GOT3 (cell line): ENCODE data around the gene KIF1A.
"Not testable (repeated sequence)": the region's sequence is repeated elsewhere in the genome, so short reads cannot be mapped to it uniquely, and the experiment has no call there.

Source experiments
- DNase-seq: peaks from one replicate; lab custom pipeline; 2025; ENCODE audit warnings: mixed read lengths; lab: John Stamatoyannopoulos, UW

Gene KIF1A

DNA sequence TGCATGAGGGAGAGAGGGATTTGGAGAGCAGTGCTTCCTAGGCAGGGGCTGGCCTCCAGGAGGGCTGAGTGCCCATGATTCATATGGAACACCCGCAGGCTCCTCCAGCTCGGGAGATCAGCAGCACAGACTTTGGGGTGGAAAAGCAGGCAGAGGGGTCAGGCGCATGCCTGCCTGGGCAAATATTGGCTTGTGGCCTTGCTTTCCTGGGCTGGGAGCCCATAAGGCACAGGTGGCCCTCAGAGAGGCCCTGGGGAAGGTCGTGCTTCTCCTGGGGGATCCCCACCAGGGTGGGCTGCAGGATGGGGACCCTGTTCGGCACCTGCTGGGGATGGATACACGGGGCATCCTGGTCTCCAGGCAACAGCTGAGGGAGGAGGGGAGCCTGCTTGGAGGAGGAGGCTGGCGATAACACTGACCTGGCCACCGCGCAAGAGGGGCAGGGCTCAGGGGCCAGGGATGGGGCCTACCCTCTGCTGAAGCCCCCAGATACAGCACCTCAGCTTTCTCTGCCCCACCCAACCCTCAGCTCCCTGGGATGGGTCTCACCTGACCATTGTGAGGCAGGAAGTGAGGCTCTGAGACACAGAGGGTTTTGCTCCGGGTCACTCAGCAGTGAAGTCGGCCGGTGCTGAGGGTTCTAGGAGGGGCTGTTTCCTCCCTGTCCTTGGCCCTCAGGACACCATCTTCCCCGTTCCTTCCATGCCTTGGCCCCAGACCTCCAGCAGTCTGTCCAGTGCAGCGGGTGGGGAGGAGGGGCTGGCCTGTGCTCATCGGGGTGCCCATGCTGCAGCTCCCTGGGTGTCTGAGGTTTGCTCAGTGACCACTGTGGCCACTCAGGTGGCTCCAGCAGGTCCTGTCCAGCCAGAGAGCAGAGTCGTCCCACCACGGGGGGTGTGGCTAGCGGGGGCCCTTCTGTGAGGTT, 116.3 kb downstream of the KIF1A start:
- DNase-seq: no peak

DNA sequence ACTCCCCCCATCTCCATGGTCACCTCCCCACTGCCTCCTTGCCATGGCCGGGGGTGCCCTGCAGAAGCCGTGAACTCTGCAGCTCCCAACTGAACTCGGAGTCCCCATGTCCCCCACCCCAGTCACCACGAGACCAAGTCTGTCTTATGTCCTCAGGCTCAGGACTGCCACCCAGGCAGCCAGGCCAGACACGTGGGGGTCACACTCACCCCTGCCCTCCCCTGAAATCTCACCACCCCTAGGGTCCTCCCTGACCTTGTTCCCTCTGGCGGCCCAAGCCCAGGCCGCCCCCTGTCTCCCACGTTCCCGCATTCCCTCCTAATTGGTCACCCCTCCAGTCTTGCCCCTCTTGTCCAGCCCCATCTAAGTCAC, 117.4 kb downstream of the KIF1A start:
- DNase-seq: no peak

DNA sequence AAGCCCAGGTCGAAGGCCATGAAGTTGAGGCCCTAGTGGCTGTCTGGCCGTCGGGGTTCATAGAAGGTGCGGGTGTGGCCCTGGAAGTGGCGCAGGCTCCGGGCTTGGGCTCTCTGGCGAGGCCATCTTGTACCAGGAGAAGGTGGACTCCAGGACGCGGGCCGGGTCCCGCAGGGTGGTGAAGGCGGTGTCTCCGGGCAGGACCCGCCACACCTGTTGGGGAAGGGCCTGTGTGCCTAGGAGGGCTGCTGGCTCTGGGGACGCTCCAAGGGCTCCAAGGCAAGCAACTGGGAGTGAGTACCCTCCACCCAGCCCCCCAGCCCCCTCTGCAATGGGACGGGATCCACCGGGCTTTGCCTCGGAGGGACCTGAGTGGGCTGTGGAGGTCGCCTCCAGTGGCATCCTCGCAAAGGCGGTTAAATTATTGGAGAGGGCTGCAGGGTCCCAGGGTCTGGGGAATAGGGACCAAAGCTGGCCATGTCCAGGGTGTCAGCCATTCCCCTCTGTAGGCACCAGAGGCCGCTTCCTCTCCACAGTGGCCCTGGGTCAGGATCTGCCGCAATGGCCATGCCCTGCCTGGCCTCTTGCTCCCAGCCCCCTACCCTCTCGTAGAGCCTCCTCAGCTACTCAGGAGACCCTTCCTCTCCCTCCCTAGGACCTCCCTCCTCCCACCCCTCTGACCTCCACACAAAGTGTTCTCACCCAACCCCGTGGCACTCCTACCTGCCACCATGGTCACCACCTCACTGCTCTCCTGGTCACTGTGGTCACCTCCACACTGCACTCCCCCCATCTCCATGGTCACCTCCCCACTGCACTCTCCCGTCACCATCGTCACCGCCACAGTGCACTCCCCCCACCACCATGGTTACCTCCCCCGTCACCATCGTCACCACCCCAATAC, 118.0 kb downstream of the KIF1A start:
- DNase-seq: no peak

- DNase-seq: no peak
Observed at GRCh38 chr2:240701091-240701735, 118.8 kb downstream of the KIF1A start.

DNA sequence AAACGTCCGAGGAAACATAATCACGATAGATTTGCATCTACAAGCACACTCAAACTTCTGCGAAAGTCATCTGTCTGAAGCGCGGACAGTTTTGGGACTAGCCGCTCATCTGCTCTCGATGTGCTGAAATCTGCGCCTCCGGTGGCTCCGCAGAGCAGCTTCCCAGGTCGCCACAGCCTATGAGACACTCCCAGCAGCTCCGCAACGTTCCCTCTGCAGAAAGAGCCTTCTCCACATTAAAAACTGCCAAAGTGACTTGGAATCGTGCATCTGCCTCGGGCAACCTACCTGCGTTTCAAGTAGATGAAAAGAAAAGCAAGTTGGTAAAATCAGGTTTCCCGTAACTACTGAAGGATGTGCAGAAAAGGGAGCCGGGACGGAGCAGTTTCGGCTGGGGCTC, 119.4 kb downstream of the KIF1A start:
- not testable (repeated sequence) for DNase-seq

- DNase-seq: not testable (repeated sequence)
Observed at GRCh38 chr2:240699835-240700234, 120.2 kb downstream of the KIF1A start.

DNA sequence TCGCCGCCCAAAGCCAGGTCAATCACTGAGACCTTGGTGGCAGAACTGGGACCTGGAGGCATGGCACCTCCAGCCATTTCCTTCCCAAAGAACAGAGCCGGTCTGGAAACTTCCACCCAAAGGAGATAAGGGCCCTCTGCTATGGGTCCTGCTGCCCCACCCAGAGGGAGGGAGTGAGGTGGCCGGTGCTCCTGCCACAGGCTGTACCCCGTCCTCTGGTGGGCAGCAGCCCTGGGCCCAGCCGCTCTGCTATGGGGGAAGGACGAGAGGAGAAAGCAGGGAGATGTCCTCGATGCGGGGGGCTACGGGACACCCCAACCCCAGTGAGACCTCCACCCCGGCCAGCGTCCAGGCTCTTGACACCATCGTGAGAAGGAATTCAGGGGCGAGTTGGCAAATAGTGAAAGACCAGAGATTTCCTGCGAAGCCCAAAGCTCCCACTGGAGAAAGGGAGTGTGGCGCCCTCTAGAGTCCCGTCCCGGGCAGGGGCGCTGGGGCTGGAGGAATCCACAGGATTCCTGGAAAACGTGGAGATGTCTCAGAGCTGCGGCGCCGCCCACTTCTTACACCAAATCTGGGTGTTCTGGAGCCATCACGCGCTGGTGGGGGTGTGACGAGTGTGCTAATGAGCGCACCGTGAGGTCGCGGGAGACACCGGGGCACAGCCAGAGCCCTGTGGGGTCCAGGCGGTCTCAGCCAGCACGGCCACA, 121.0 kb downstream of the KIF1A start:
- not testable (repeated sequence) for DNase-seq

- DNase-seq: not testable (repeated sequence)
Observed at GRCh38 chr2:240696469-240696868, 123.5 kb downstream of the KIF1A start.

- not testable (repeated sequence) for DNase-seq
Observed at GRCh38 chr2:240695593-240695992, 124.4 kb downstream of the KIF1A start.

DNA sequence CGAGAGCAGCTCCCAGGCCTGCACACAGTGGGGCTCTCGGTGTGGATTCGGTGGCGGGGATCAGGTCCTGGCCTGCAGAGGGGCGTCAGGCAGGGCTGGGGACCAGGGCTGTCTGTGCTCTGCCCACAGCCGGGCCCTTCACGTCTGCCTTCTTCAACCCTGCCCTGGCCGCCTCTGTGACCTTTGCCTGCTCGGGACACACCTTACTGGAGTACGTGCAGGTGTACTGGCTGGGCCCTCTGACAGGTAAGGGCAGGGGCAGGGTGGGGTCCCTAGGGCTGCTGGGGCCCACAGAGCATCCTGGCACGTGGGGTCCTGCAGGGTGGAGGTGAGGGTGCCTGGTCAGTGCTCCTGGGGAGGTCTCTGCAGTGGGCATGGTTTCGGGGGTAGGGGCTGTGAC, 125.7 kb downstream of the KIF1A start:
- DNase-seq: not testable (repeated sequence)

DNA sequence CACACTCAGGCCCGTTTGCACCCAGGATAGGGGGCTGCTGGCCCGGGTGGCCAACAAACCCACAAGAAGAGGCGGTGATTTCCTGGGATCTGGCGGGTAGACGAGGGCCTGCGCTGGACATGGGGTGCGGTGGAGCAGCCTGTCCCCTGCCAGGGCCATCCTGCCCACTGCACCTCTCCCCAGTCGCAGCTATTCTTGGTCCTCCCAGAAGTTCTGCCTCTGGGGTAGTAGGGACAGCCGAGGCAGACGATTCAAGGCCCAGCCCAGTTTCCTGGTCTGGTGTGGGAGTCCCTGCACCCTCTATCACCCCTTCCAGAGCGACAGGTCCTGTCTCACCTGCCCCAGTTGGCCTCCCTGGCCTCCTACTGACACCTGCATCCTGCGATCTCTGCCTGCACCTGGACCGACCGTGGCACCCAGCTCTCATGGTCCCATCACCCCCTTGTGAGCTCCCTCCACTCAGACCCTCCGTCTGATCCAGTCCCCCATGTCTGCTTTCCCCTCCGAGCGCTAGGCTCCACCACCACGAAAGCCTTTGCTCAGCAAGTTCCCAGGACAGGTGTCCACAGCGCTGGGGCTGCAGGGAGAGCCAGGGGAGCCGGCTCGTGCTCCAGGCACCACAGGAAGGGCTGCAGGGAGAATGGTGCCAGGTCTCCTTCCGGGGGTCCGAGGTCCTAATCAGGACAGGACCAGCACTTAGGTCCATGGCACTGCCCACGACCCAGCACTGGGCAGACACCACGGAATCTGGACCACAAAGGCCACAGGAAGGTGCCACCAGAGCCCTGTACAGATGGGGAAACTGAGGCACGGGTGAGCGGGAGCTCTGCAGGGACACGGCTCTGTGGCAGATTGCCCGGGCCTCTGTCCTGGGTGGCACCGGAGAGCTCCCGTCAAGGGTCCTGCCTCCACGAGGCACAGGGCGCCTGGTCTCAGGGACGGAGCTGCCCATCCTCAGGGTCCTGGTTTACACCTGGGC, 127.1 kb downstream of the KIF1A start:
- not testable (repeated sequence) for DNase-seq

DNA sequence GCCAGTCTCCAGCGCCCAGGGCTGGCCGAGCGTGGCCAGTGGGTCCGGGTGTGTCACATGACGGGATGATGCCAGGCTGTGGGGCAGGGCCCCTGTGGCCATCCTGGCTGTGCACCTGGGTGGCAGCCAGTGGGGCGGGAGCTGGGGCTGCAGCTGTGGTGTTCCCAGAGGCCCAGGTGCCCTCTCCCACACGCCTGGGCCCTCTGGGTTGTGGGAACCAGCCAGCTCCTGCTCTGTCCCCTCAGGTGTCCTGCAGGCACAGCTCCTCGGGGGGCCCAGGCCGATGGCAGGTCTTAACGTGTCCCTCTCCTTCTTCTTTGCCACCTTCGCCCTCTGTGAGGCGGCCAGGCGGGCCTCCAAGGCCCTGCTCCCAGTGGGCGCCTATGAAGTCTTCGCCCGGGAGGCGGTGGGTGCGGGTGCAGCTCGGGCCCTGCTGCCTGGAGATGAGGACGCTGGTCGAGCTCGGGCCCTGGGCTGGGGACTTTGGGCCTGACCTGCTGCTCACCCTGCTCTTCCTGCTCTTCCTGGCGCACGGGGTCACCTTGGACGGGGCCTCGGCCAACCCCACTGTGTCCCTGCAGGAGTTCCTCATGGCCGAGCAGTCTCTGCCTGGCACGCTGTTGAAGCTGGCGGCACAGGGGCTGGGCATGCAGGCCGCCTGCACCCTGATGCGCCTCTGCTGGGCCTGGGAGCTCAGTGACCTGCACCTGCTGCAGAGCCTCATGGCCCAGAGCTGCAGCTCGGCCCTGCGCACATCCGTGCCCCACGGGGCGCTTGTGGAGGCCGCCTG, 128.2 kb downstream of the KIF1A start, which contains the start of gene AQP12A:
TSS of gene AQP12A (plus strand) at position 236 of the 790 bp plus-strand sequence. CDS start at position 284, 48 bp downstream.
- DNase-seq: not testable (repeated sequence)

DNA sequence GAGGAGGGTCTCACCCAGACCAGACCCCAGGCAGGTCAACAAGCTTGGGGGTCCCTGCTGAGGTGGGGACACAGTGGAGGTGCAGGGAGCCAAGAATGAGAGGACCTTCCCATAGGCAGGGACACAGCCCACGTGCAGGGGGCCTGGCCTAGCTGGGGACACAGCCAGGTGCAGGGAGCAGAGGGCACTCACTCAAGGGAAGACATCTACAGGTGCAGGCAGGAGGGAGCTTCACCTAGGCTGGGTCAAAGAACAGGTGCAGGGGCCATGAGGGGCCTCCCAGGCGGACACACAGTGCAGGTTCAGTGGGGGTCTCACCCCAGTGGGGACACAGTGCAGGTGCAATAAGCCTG, 129.0 kb downstream of the KIF1A start:
- DNase-seq: not testable (repeated sequence)

- not testable (repeated sequence) for DNase-seq
Observed at GRCh38 chr2:240690421-240691074, 129.5 kb downstream of the KIF1A start.

DNA sequence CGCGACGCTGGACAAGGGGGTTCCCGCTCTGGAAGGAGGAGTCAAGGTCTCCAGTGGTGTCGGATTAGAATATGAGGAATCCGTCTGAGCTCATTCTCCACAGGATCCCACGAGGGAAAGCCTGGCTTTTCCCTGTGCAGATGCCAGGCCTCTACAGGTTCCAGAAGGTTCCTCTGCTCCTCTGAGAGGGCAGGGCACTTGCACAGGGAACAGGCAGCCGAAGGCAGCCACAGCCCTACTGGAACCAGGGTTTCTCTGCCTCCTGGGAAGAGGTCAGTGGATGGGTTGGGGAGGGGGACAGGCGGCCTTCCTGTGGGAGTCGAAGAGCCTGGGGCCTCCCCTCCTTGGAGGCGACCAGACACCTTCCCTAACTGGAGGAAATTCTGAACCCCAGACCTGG, 130.0 kb downstream of the KIF1A start:
- DNase-seq: no peak

DNA sequence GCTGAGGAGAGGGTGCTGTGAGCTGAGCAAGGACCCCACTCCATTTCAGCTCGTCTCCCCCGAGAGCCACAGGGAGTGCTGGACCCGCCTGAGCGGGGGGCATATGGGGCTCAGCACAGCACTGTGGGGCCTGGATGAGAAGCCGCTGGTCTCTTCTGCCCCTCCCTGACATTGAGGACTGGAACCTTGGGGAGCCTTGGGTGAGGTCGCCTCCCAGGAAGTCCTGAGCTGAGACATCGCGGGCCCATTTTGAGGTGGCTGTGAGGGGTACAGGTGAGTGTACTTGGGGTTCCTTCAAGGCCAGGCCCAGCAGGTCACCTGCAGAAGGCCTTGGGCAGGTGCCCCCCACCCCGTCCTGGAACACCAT, 131.5 kb downstream of the KIF1A start:
- DNase-seq: no peak

DNA sequence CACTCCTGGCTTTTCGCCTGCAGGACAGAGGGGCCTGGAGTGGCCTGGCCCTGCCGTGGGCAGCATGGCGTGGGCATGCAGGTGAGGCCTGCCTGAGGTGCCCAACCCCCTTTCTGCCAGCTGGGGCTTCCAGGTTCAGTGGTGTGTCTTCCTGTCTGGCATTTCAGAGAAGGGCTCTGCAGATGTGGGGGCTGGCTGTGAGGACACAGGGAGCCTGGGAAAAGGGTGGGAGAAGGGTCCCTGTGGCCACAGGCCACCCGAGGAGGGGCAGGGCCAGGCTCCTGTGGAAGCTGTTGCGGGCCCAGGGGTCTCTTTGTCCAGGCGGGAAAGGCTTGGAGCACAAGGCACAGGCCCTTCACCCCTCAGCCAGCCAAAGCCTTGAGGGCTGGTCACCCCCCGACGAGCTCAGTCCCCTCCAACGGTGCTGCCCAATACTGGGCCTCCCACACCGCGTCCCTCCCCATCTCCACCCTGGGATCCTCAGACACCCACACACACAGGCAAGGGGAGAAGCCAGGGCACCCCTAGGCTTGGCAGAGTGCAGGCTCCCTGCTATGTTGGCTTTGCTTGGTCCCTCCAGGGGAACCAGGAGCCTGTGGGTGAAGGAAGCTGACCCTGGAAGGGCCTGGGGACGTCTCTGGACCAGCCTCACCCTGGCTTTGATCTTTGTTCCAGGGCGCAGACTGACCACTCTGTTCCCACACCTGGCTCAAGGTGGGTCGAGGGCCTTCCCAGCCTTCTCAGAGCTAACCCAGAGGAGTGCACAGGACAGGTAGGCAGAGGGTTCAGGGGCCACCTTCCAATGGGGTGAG, 132.1 kb downstream of the KIF1A start:
- DNase-seq: no peak
